Vagina (tissue), 2 donors: ENCODE results near the gene EML3.

Experiments used
- CTCF ChIP-seq, 3 experiments: fragments of 450-650 bp in 2 of 3; fragments of 200-600 bp in 1 of 3; sonication (generic) in 1 of 3; IDR thresholded peaks; one replicate each; pipeline ENCODE4 v1.5.1; 2017 to 2019; ENCODE audit warnings: antibody characterized with exemption in 3 of 3, mild to moderate bottlenecking in 2 of 3, moderate library complexity in 2 of 3
- POLR2A ChIP-seq, 2 donors: fragments of 450-650 bp; IDR thresholded peaks; one replicate each; pipeline ENCODE4 v1.6.1; 2017; ENCODE audit warnings: antibody characterized with exemption in 2 of 2, mild to moderate bottlenecking in 2 of 2, moderate library complexity in 2 of 2

GRCh38 chr11:62615521-62615920 lies 2.9 kb upstream of the EML3 start:
- TF ChIP-seq POLR2A (IDR thresholded peaks at IDR 0.05): no peak
- no peak for TF ChIP-seq CTCF (IDR thresholded peaks at IDR 0.05)
